Measurements from ENCODE around the gene GFOD1.

Gene GFOD1

GRCh38 chr6:13450628-13451027 lies 36.8 kb downstream of the GFOD1 start:
- no peak overlapping the region for H3K23ac ChIP-seq (ENCODE audit: low read depth, low read length, poor library complexity)
- H3K9ac ChIP-seq (ENCODE audit: low read depth, low read length, poor library complexity): no peak overlapping the region
- H3K27ac ChIP-seq (replicated peaks; ENCODE audit: low read length): no peak overlapping the region
- H2BK15ac ChIP-seq (ENCODE audit: low read length): no peak overlapping the region
- no peak overlapping the region for H2AFZ ChIP-seq (ENCODE audit: low read length)
- H3K18ac ChIP-seq (ENCODE audit: low read length): no peak overlapping the region
- no peak overlapping the region for H3K4ac ChIP-seq (ENCODE audit: low read length)
- H3K14ac ChIP-seq (ENCODE audit: low read length): no peak overlapping the region
- no peak for DNase-seq (ENCODE audit: low spot score)
- H2AK5ac ChIP-seq (ENCODE audit: low read depth, low read length): no peak overlapping the region
- H3K9me3 ChIP-seq (replicated peaks in 1 of 2; ENCODE audit: control insufficient read depth in 2 of 2, insufficient read depth in 1 of 2, low read depth in 1 of 2, low read length in 2 of 2): peaks cover 0 to 4% of the 10 kb centered on the region in 2 donors
- H3K4me2 ChIP-seq (ENCODE audit: insufficient read depth, low read length, poor library complexity, severe bottlenecking): no peak overlapping the region
- H4K91ac ChIP-seq (ENCODE audit: low read depth, low read length, poor library complexity): no peak overlapping the region
- H3K27me3 ChIP-seq (ENCODE audit: control insufficient read depth in 3 of 3, insufficient read depth in 3 of 3, low read depth in 1 of 3, low read length in 3 of 3): no peaks in the 10 kb centered on the region
- no peak overlapping the region for H2BK5ac ChIP-seq (ENCODE audit: low read length)
- peaks cover 0 to 6% of the 10 kb centered on the region in 2 donors for H3K4me1 ChIP-seq (ENCODE audit: control insufficient read depth in 2 of 2, insufficient read depth in 1 of 2, low read depth in 1 of 2, low read length in 2 of 2)
- H2BK12ac ChIP-seq (ENCODE audit: low read length): no peak overlapping the region
- no peaks in the 10 kb centered on the region for H3K79me1 ChIP-seq (ENCODE audit: low read depth, low read length)
- no peak overlapping the region for H3K4me3 ChIP-seq (ENCODE audit: low read length in 2 of 2)
- WGBS, 2 donors (ENCODE audit: extremely low coverage in 2 of 2, insufficient read length in 2 of 2, insufficient replicate concordance in 1 of 2): no CpG with 5 or more reads among the region's 6 CpGs
- no peak overlapping the region for H4K8ac ChIP-seq (ENCODE audit: low read depth, low read length)
- no peaks in the 10 kb centered on the region for H3K36me3 ChIP-seq (replicated peaks in 1 of 2; ENCODE audit: control insufficient read depth in 2 of 2, insufficient read depth in 2 of 2, low read length in 2 of 2)
- no peak overlapping the region for H2BK120ac ChIP-seq (ENCODE audit: low read depth, low read length)

- Histone ChIP-seq H2AFZ (ENCODE audit: low read length) (no peak overlapping the region), H3K4ac (ENCODE audit: low read length) (no peak overlapping the region), H4K8ac (ENCODE audit: low read depth, low read length) (no peak overlapping the region), H2BK5ac (ENCODE audit: low read length) (no peak overlapping the region), H3K9ac (ENCODE audit: low read depth, low read length, poor library complexity) (no peak overlapping the region), H3K27ac (replicated peaks; ENCODE audit: low read length) (no peak overlapping the region), H3K4me2 (ENCODE audit: insufficient read depth, low read length, poor library complexity, severe bottlenecking) (no peak overlapping the region), H3K4me3 (ENCODE audit: low read length in 2 of 2) (no peak overlapping the region), H3K18ac (ENCODE audit: low read length) (no peak overlapping the region), H3K79me1 (ENCODE audit: low read depth, low read length) (no peaks in the 10 kb centered on the region), H3K4me1 (ENCODE audit: control insufficient read depth in 2 of 2, insufficient read depth in 1 of 2, low read depth in 1 of 2, low read length in 2 of 2) (peaks cover 0 to 3% of the 10 kb centered on the region in 2 donors), H2AK5ac (ENCODE audit: low read depth, low read length) (no peak overlapping the region), H3K9me3 (replicated peaks in 1 of 2; ENCODE audit: control insufficient read depth in 2 of 2, insufficient read depth in 1 of 2, low read depth in 1 of 2, low read length in 2 of 2) (peaks cover 0 to 4% of the 10 kb centered on the region in 2 donors), H3K27me3 (ENCODE audit: control insufficient read depth in 3 of 3, insufficient read depth in 3 of 3, low read depth in 1 of 3, low read length in 3 of 3) (no peaks in the 10 kb centered on the region), H3K36me3 (replicated peaks in 1 of 2; ENCODE audit: control insufficient read depth in 2 of 2, insufficient read depth in 2 of 2, low read length in 2 of 2) (no peaks in the 10 kb centered on the region), H3K14ac (ENCODE audit: low read length) (no peak overlapping the region), H4K91ac (ENCODE audit: low read depth, low read length, poor library complexity) (no peak overlapping the region), H2BK12ac (ENCODE audit: low read length) (no peak overlapping the region), H3K23ac (ENCODE audit: low read depth, low read length, poor library complexity) (no peak overlapping the region), H2BK15ac (ENCODE audit: low read length) (no peak overlapping the region), H2BK120ac (ENCODE audit: low read depth, low read length) (no peak overlapping the region)
- DNase-seq (ENCODE audit: low spot score): no peak
- WGBS, 2 donors (ENCODE audit: extremely low coverage in 2 of 2, insufficient read length in 2 of 2, insufficient replicate concordance in 1 of 2): no CpG with 5 or more reads among the region's 5 CpGs
These were observed 39.3 kb downstream of the GFOD1 start for GRCh38 chr6:13447949-13448724.

GRCh38 chr6:13446381-13446780 lies 41.0 kb downstream of the GFOD1 start:
- Histone ChIP-seq H3K4me2 (ENCODE audit: insufficient read depth, low read length, poor library complexity, severe bottlenecking) (no peak overlapping the region), H2AK5ac (ENCODE audit: low read depth, low read length) (no peak overlapping the region), H3K4me1 (ENCODE audit: control insufficient read depth in 2 of 2, insufficient read depth in 1 of 2, low read depth in 1 of 2, low read length in 2 of 2) (peaks cover 0 to 3% of the 10 kb centered on the region in 2 donors), H3K4me3 (ENCODE audit: low read length in 2 of 2) (no peak overlapping the region), H2BK120ac (ENCODE audit: low read depth, low read length) (no peak overlapping the region), H3K79me1 (ENCODE audit: low read depth, low read length) (no peaks in the 10 kb centered on the region), H3K36me3 (replicated peaks in 1 of 2; ENCODE audit: control insufficient read depth in 2 of 2, insufficient read depth in 2 of 2, low read length in 2 of 2) (no peaks in the 10 kb centered on the region), H2BK12ac (ENCODE audit: low read length) (no peak overlapping the region), H3K9ac (ENCODE audit: low read depth, low read length, poor library complexity) (no peak overlapping the region), H2BK5ac (ENCODE audit: low read length) (no peak overlapping the region), H2AFZ (ENCODE audit: low read length) (no peak overlapping the region), H3K23ac (ENCODE audit: low read depth, low read length, poor library complexity) (no peak overlapping the region), H3K27ac (replicated peaks; ENCODE audit: low read length) (no peak overlapping the region), H3K18ac (ENCODE audit: low read length) (peak overlapping the region; percentile 5), H3K9me3 (replicated peaks in 1 of 2; ENCODE audit: control insufficient read depth in 2 of 2, insufficient read depth in 1 of 2, low read depth in 1 of 2, low read length in 2 of 2) (peaks cover 0 to 4% of the 10 kb centered on the region in 2 donors), H2BK15ac (ENCODE audit: low read length) (no peak overlapping the region), H3K4ac (ENCODE audit: low read length) (no peak overlapping the region), H4K91ac (ENCODE audit: low read depth, low read length, poor library complexity) (no peak overlapping the region), H3K14ac (ENCODE audit: low read length) (no peak overlapping the region), H4K8ac (ENCODE audit: low read depth, low read length) (no peak overlapping the region), H3K27me3 (ENCODE audit: control insufficient read depth in 3 of 3, insufficient read depth in 3 of 3, low read depth in 1 of 3, low read length in 3 of 3) (no peaks in the 10 kb centered on the region)
- DNase-seq (ENCODE audit: low spot score): no peak
- WGBS, 2 donors (ENCODE audit: extremely low coverage in 2 of 2, insufficient read length in 2 of 2, insufficient replicate concordance in 1 of 2): no CpG with 5 or more reads among the region's 7 CpGs

- Histone ChIP-seq H4K8ac (ENCODE audit: low read depth, low read length) (no peak overlapping the region), H3K14ac (ENCODE audit: low read length) (no peak overlapping the region), H3K9ac (ENCODE audit: low read depth, low read length, poor library complexity) (no peak overlapping the region), H2BK5ac (ENCODE audit: low read length) (no peak overlapping the region), H3K4ac (ENCODE audit: low read length) (no peak overlapping the region), H3K4me3 (ENCODE audit: low read length in 2 of 2) (peak overlapping the region in 1 of 2 donors; percentile 59), H3K9me3 (replicated peaks in 1 of 2; ENCODE audit: control insufficient read depth in 2 of 2, insufficient read depth in 1 of 2, low read depth in 1 of 2, low read length in 2 of 2) (peaks cover 0 to 4% of the 10 kb centered on the region in 2 donors), H3K36me3 (replicated peaks in 1 of 2; ENCODE audit: control insufficient read depth in 2 of 2, insufficient read depth in 2 of 2, low read length in 2 of 2) (no peaks in the 10 kb centered on the region), H3K27ac (replicated peaks; ENCODE audit: low read length) (no peak overlapping the region), H4K91ac (ENCODE audit: low read depth, low read length, poor library complexity) (no peak overlapping the region), H2BK15ac (ENCODE audit: low read length) (no peak overlapping the region), H3K4me1 (ENCODE audit: control insufficient read depth in 2 of 2, insufficient read depth in 1 of 2, low read depth in 1 of 2, low read length in 2 of 2) (peaks cover 0 to 3% of the 10 kb centered on the region in 2 donors), H3K4me2 (ENCODE audit: insufficient read depth, low read length, poor library complexity, severe bottlenecking) (no peak overlapping the region), H2AK5ac (ENCODE audit: low read depth, low read length) (no peak overlapping the region), H2BK120ac (ENCODE audit: low read depth, low read length) (no peak overlapping the region), H3K27me3 (ENCODE audit: control insufficient read depth in 3 of 3, insufficient read depth in 3 of 3, low read depth in 1 of 3, low read length in 3 of 3) (no peaks in the 10 kb centered on the region), H2BK12ac (ENCODE audit: low read length) (no peak overlapping the region), H3K79me1 (ENCODE audit: low read depth, low read length) (no peaks in the 10 kb centered on the region), H3K18ac (ENCODE audit: low read length) (no peak overlapping the region), H3K23ac (ENCODE audit: low read depth, low read length, poor library complexity) (no peak overlapping the region), H2AFZ (ENCODE audit: low read length) (no peak overlapping the region)
- DNase-seq (ENCODE audit: low spot score): no peak
- WGBS, 2 donors (ENCODE audit: extremely low coverage in 2 of 2, insufficient read length in 2 of 2, insufficient replicate concordance in 1 of 2): no CpG with 5 or more reads among the region's 3 CpGs
These were observed 41.7 kb downstream of the GFOD1 start for GRCh38 chr6:13445744-13446115.

Data from neuronal stem cell (in vitro differentiated cells).